Measurements from ENCODE around the gene PRDX5. TPM values are rescaled to one million over a fixed set of nuclear protein-coding genes. Genes with fewer than 3 reads are reported as not detected.

The PRDX5 gene
- total RNA-seq, 1 experiment from 2014 or later: 381 TPM

GRCh38 chr11:64327375-64327774, 9.5 kb downstream of the PRDX5 start:
- ChIA-PET POLR2A (ENCODE audit: unreplicated experiment) (interaction anchor here (0.7 kb wide), 1 partner anchor 20 kb away, joined by 12 read pairs; no protein-coding TSS in a partner anchor), CTCF (no interaction called here)
- H3K4me3 ChIP-seq: no peak overlapping the region
- TF ChIP-seq EZH2 (IDR thresholded peaks at IDR 0.05; ENCODE audit: low read depth) (no peak), CTCF (conservative IDR thresholded peaks at IDR 0.05) (no peak)
- H3K27me3 ChIP-seq (ENCODE audit: insufficient read depth, low read depth): no peaks in the 10 kb centered on the region
- H3K9me3 ChIP-seq (ENCODE audit: insufficient read depth, low read depth): no peaks in the 10 kb centered on the region
- no peak overlapping the region for H3K4me2 ChIP-seq
- H3K36me3 ChIP-seq (ENCODE audit: low read depth): no peaks in the 10 kb centered on the region
- peak in 1 of 2 experiments; percentile 31 for DNase-seq
- H2AFZ ChIP-seq: no peak overlapping the region
- H3K27ac ChIP-seq: no peak overlapping the region
- H3K79me2 ChIP-seq (ENCODE audit: low read depth): no peaks in the 10 kb centered on the region
- H3K4me1 ChIP-seq (replicated peaks; ENCODE audit: insufficient read depth): peaks cover 17% of the 10 kb centered on the region
- no TSS peak for BruUV-seq (replicated peaks)
- H3K9me2 ChIP-seq (ENCODE audit: insufficient read depth): no peaks in the 10 kb centered on the region
- H4K20me1 ChIP-seq (ENCODE audit: insufficient read depth): no peaks in the 10 kb centered on the region
- H3F3A ChIP-seq (ENCODE audit: insufficient read depth, low read depth): peaks cover 34% of the 10 kb centered on the region; the same call in 1 of the 2 replicates
- intact Hi-C loops (cut with micrococcal nuclease; ENCODE audit: unreplicated experiment): no loop called here

GRCh38 chr11:64327993-64328392, 10.1 kb downstream of the PRDX5 start:
- Histone ChIP-seq H3K4me2 (no peak overlapping the region), H3K9me2 (ENCODE audit: insufficient read depth) (no peaks in the 10 kb centered on the region), H3K9me3 (ENCODE audit: insufficient read depth, low read depth) (no peaks in the 10 kb centered on the region), H3F3A (ENCODE audit: insufficient read depth, low read depth) (peaks cover 40% of the 10 kb centered on the region; the same call in 1 of the 2 replicates), H3K36me3 (ENCODE audit: low read depth) (no peaks in the 10 kb centered on the region), H3K79me2 (ENCODE audit: low read depth) (no peaks in the 10 kb centered on the region), H4K20me1 (ENCODE audit: insufficient read depth) (no peaks in the 10 kb centered on the region), H3K27me3 (ENCODE audit: insufficient read depth, low read depth) (no peaks in the 10 kb centered on the region), H3K4me3 (no peak overlapping the region), H3K27ac (no peak overlapping the region), H2AFZ (no peak overlapping the region), H3K4me1 (replicated peaks; ENCODE audit: insufficient read depth) (peaks cover 23% of the 10 kb centered on the region)
- ChIA-PET CTCF (no interaction called here), POLR2A (ENCODE audit: unreplicated experiment) (no interaction called here)
- no peak for TF ChIP-seq CTCF (conservative IDR thresholded peaks at IDR 0.05)
- TF ChIP-seq EZH2 (IDR thresholded peaks at IDR 0.05; ENCODE audit: low read depth): no peak
- DNase-seq: no peak
- intact Hi-C loops (cut with micrococcal nuclease; ENCODE audit: unreplicated experiment): no loop called here
- BruUV-seq (replicated peaks): no TSS peak

- no peaks in the 10 kb centered on the region for H3K27me3 ChIP-seq (ENCODE audit: insufficient read depth, low read depth)
- CTCF ChIA-PET: interaction anchor here (0.6 to 2.7 kb wide), 8 partner anchors 13 to 146 kb away, joined by 3 to 55 read pairs (median 10); partner anchors contain the start of genes ESRRA, PRDX5 and TRMT112
- TF ChIP-seq CTCF (conservative IDR thresholded peaks at IDR 0.05) (no peak), EZH2 (IDR thresholded peaks at IDR 0.05; ENCODE audit: low read depth) (no peak)
- no peaks in the 10 kb centered on the region for H3K36me3 ChIP-seq (ENCODE audit: low read depth)
- no peaks in the 10 kb centered on the region for H3K9me3 ChIP-seq (ENCODE audit: insufficient read depth, low read depth)
- peak overlapping the region; percentile 83 for H3K27ac ChIP-seq
- H4K20me1 ChIP-seq (ENCODE audit: insufficient read depth): no peaks in the 10 kb centered on the region
- POLR2A ChIA-PET (ENCODE audit: unreplicated experiment): interaction anchor here (1.1 kb wide), 1 partner anchor 10 kb away, joined by 5 read pairs; no protein-coding TSS in a partner anchor
- DNase-seq: no peak
- peaks cover 51% of the 10 kb centered on the region for H3F3A ChIP-seq (ENCODE audit: insufficient read depth, low read depth)
- H3K4me1 ChIP-seq (replicated peaks; ENCODE audit: insufficient read depth): peaks cover 43% of the 10 kb centered on the region
- peak overlapping the region; percentile 71 for H3K4me2 ChIP-seq
- H3K4me3 ChIP-seq: no peak overlapping the region
- no peak overlapping the region for H2AFZ ChIP-seq
- intact Hi-C loops (cut with micrococcal nuclease; ENCODE audit: unreplicated experiment): no loop called here
- no peaks in the 10 kb centered on the region for H3K9me2 ChIP-seq (ENCODE audit: insufficient read depth)
- BruUV-seq (replicated peaks): no TSS peak
- H3K79me2 ChIP-seq (ENCODE audit: low read depth): no peaks in the 10 kb centered on the region
These were observed 13.0 kb downstream of the PRDX5 start for GRCh38 chr11:64330888-64331287.

Data from PC-9 (cell line).